CD4-positive, alpha-beta T cell treated with Interleukin-1 beta for 1 hour (primary cell): ENCODE data around the gene TOPBP1.
A peak's percentile ranks its signal among the peaks of the same experiment; 100 is the strongest.
"Not testable (repeated sequence)": the region's sequence is repeated elsewhere in the genome, so short reads cannot be mapped to it uniquely, and the experiment has no call there.

Experiments used
- DNase-seq, 2 donors: peaks; one replicate each; pipeline ENCODE4 v3.0.0-alpha.2; 2020 to 2022

The TOPBP1 gene

DNA sequence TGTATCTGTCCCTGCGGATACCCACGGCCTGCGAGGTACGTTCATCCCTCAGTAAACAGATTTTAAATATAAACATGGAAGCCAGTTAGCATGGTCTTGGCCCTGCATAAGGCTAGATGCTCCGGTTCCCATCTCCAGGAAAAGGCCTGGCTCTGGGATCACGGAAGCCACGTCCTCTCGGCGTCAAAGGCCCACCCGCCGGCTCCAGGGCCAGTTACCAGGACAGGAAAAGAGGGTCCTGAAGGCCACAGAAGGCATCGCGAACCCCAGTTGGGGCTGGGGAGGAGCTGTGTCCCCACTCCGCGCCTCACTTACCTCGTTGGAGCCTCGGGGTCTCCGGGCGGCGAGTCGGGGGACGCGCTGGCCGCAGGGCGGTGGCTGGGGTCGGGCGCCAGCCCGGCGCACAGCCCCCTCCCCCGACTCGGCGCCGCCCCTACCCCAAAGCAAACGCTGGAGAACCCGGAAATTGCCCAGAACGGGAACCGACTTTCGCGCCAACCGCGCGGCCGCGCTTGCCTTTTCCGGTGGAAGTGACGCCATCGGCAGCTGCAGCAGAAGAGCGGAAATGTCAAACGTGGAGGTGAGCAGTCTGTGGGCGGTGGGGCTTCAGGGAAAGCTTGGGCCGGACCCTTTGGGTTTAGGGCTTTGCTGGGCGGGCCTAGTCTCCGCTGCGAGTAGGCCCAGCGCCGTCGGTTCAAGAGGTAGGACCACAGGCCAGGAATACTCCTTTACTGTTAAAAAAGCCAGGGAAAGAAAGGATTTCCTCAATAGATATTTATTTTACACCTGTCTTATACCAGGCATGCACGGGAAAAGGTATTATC lies at the start of gene TOPBP1:
TSS of gene TOPBP1 (minus strand) at position 488 of the 824 bp plus-strand sequence. CDS start 814 bp downstream, outside the sequence.
- DNase-seq, result peak; percentile 82 to 86

GRCh38 chr3:133711013-133711412 lies 49.3 kb upstream of the TOPBP1 start:
- DNase-seq, result no peak

DNA sequence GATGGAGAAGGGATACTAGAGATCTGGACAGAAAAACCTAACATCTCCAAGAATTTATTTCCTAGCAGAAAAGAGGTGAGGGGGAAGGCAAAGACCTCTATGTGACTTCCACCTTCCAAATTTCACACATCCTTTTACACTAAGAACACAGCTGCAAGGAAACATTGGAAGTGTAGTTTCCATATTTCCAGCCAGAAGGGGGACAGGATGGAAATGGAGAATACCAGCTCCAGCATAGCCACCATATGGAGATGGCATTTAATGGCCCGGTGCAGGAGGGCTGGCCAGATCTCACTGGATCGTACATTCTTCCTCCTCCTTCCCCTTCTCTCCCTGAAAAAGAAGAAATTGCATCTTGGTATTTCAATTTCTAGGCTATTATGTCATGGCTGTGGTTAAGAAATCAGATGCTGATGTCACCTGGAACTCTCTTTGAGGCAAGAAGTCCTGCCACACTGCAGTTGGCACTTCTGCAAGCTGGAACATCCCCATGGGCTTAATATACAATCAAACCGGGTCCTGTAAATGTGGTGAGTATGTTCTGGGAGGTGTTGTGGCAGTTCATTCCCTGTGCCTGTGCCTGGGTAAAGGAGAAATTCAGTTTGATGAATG lies 47.5 kb upstream of the TOPBP1 start:
- DNase-seq, result no peak

DNA sequence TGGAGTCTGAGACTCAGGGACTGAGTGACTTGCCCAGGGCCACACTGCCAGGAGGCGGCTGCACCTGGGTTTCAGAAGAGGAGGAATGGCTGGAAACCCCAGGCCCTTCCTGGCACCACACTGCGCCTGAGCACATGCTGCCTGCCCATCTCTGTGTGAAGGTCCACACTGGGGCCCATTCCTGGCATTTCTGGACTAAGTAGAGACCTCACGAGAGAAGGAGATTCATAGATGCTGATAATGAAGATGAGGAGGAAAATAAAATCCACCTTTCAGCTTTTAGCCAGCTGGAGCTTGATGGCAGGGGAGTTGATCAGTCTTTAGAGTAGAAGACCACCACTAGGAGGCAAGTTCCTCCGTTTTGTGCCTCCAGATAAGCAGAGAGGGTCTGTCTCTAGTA lies 44.3 kb upstream of the TOPBP1 start:
- DNase-seq, result no peak

GRCh38 chr3:133703915-133704314 lies 42.2 kb upstream of the TOPBP1 start:
- DNase-seq, result no peak

- no peak for DNase-seq
These were observed 40.0 kb upstream of the TOPBP1 start for GRCh38 chr3:133701435-133702358.

- no peak for DNase-seq
These were observed 38.6 kb upstream of the TOPBP1 start for GRCh38 chr3:133700351-133700750.

DNA sequence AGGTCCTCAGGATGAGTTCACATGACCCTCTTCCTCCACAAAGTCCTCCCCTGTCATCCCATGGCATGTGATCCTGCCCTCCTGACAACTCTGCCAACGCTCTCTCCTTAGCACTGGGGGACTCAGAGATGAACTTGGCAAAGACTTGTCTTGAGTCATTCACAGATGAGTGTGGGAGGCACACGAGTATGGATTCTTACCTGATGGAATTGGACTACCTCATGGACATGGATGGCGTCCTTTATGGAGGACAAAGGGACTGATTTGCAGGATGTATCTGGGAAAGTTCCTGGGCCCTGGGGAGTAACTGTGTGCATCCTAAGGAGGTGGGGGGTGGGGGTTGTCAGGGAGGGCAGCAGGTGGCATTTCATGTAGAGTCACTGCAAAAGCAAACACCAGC lies 38.2 kb upstream of the TOPBP1 start:
- DNase-seq, result no peak

DNA sequence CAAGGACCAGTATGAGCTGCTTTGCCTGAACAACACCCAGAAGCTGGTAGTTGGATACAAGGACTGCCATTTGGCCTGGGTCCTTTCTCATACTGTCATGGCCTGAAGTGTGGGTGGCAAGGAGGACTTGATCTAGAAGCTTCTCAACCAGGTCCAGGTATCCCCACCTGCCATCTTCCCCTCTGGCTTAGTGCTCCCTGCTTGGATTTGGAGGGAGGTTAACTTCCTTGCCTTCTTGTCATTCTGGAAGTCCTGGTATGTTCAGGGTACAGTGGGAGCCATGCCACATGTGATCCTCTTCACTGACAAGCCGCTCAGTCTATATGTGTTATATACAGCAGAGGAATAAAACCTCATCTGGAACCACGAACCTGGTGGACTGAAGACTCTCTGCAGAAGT lies 37.7 kb upstream of the TOPBP1 start:
- no peak for DNase-seq

- no peak for DNase-seq
These were observed 36.2 kb upstream of the TOPBP1 start for GRCh38 chr3:133697960-133698359.

- DNase-seq, result no peak
These were observed 33.9 kb upstream of the TOPBP1 start for GRCh38 chr3:133695560-133696171.

GRCh38 chr3:133694288-133695268 lies 32.8 kb upstream of the TOPBP1 start:
- no peak for DNase-seq

DNA sequence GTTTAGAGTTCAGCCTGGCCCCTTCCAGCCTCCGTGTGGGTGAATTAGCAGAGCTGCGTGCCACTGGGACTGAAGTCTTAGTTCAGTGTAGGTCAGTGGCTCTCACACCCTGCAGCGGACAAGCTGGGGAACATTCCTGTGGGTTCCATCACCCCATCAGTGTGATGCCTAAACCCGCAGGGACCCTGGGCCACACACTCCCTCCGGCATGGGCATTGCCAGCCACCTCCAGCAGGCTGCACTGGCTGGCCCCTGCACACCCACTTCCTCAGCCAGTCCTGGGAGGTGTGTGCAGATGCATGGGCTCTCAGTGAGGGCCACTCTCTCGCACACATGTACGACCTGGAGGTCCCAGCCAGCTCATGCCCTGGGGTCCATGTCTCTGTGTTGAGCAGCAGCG lies 32.1 kb upstream of the TOPBP1 start:
- no peak for DNase-seq

- no peak for DNase-seq
These were observed 31.0 kb upstream of the TOPBP1 start for GRCh38 chr3:133692759-133693158.

- no peak for DNase-seq
These were observed 29.7 kb upstream of the TOPBP1 start for GRCh38 chr3:133691273-133692107.

DNA sequence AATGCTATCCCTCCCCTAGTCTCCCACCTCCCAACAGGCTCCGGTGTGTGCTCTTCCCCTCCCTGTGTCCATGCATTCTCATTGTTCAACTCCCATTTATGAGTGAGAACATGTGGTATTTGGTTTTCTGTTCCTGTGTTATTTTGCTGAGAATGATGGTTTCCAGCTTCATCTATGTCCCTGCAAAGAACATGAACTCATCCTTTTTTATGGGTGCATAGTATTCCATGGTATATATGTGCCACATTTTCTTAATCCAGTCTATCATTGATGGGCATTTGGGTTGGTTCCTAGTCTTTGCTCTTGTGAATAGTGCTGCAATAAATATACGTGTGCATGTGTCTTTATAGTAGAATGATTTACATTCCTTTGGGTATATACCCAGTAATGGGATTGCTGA lies 16.3 kb upstream of the TOPBP1 start:
- not testable (repeated sequence) for DNase-seq

DNA sequence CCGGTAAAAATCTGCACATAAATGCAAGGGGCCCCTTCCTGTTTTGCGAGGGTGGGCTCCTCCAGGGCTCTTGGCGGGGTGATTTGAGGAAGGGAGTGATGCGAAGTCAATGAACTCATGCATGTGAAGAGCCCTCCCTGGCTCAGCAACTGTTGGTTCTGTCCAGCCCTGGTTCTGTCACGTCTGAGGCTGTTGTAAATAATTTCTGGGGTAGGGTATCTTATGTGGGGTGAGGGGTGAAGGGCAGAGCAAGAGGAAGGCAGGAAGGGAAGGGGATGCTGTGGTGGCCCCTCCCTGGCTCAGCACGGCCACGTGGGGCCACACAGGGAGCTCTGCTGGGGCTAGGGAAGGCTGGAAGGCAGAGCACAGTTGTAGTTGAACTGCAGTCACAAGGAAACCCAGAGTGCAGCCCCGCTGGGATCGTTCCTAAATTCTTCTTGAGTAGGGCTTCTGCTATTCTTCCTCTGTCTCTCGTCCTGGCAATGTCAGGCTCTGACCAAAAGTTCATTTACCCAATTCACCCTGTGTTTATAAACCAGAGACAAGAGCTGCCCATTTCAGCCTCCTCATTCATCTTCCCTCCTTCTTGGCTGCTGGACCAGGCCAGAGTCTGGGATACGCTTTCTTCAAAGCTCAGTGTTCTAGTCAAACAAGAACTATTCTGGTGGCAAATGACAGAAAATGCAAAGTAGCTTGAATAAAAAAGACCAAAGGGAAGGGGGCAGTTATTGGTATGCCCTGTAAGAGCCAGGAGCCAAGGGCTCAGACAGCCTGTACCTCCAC lies 14.8 kb upstream of the TOPBP1 start:
- no peak for DNase-seq

- DNase-seq, result no peak
These were observed 14.0 kb upstream of the TOPBP1 start for GRCh38 chr3:133675631-133676335.

- DNase-seq, result no peak
These were observed 12.7 kb upstream of the TOPBP1 start for GRCh38 chr3:133674290-133674919.
